IPS-18c (cell line): ENCODE results near the gene ELAVL2.

Experiments used
- H3K4me3 ChIP-seq: 2 replicates; pipeline ENCODE4 v1.7.0; 2013; ENCODE audit warnings: low read depth, mild to moderate bottlenecking, low read length, moderate library complexity; ENCODE audit not compliant: insufficient read depth
- H3K9me3 ChIP-seq: one replicate; pipeline ENCODE4 v1.6.1; 2013; ENCODE audit warnings: mild to moderate bottlenecking, low read length, moderate library complexity; ENCODE audit not compliant: control insufficient read depth, insufficient read depth

The ELAVL2 gene

GRCh38 chr9:23826120-23826629 lies at the start of gene ELAVL2:
Gene ELAVL2 (minus strand): TSS chr9:23826240. CDS start chr9:23762234, 64,006 bp downstream.
- Histone ChIP-seq H3K9me3 (peaks cover 2% of the 10 kb centered on the region), H3K4me3 (peak within 1 kb of the TSS; percentile 74)

- Histone ChIP-seq H3K9me3 (no peaks in the 10 kb centered on the region), H3K4me3 (no peak overlapping the region)
Measured at GRCh38 chr9:23858234-23858633, 32.2 kb upstream of the ELAVL2 start.

GRCh38 chr9:23855873-23856604 lies 30.0 kb upstream of the ELAVL2 start:
- Histone ChIP-seq H3K9me3 (no peaks in the 10 kb centered on the region), H3K4me3 (no peak overlapping the region)

- peak overlapping the region; percentile 61 for H3K4me3 ChIP-seq
- no peaks in the 10 kb centered on the region for H3K9me3 ChIP-seq
Measured at GRCh38 chr9:23850690-23851629, 24.9 kb upstream of the ELAVL2 start.

GRCh38 chr9:23850242-23850689 lies 24.2 kb upstream of the ELAVL2 start:
- H3K9me3 ChIP-seq, result no peaks in the 10 kb centered on the region
- peak overlapping the region; percentile 61 for H3K4me3 ChIP-seq

- no peaks in the 10 kb centered on the region for H3K9me3 ChIP-seq
- peak overlapping the region; percentile 61 for H3K4me3 ChIP-seq
Measured at GRCh38 chr9:23849379-23850035, 23.5 kb upstream of the ELAVL2 start.

GRCh38 chr9:23842565-23843129 lies 16.6 kb upstream of the ELAVL2 start:
- Histone ChIP-seq H3K9me3 (no peaks in the 10 kb centered on the region), H3K4me3 (no peak overlapping the region)

- H3K4me3 ChIP-seq, result no peak overlapping the region
- no peaks in the 10 kb centered on the region for H3K9me3 ChIP-seq
Measured at GRCh38 chr9:23841304-23841703, 15.3 kb upstream of the ELAVL2 start.

- Histone ChIP-seq H3K9me3 (no peaks in the 10 kb centered on the region), H3K4me3 (no peak overlapping the region)
Measured at GRCh38 chr9:23837038-23837437, 11.0 kb upstream of the ELAVL2 start.

- H3K9me3 ChIP-seq, result no peaks in the 10 kb centered on the region
- H3K4me3 ChIP-seq, result peak overlapping the region; percentile 39; the same call in 1 of the 2 replicates
Measured at GRCh38 chr9:23830929-23831730, 5.1 kb upstream of the ELAVL2 start.

GRCh38 chr9:23830476-23830805 lies 4.4 kb upstream of the ELAVL2 start:
- H3K4me3 ChIP-seq, result peak overlapping the region; percentile 43
- peaks cover 2% of the 10 kb centered on the region for H3K9me3 ChIP-seq

- peak overlapping the region; percentile 43 for H3K4me3 ChIP-seq
Measured at GRCh38 chr9:23829580-23830475, 3.8 kb upstream of the ELAVL2 start.

GRCh38 chr9:23825700-23826099 lies 340 bp downstream of the ELAVL2 start:
- H3K9me3 ChIP-seq, result peaks cover 2% of the 10 kb centered on the region
- H3K4me3 ChIP-seq, result peak overlapping the region; percentile 74

More at GRCh38 chr9:23829580-23830475, 3.8 kb upstream of the ELAVL2 start:
- peaks cover 2% of the 10 kb centered on the region for H3K9me3 ChIP-seq

GRCh38 chr9:23824830-23825591 lies 1.0 kb downstream of the ELAVL2 start:
- Histone ChIP-seq H3K4me3 (peak overlapping the region; percentile 74), H3K9me3 (peaks cover 2% of the 10 kb centered on the region)
